HG03558 (cell line): ENCODE measurements around the gene SRSF2.
"Not testable (repeated sequence)": the region's sequence is repeated elsewhere in the genome, so short reads cannot be mapped to it uniquely, and the experiment has no call there.

ENCODE experiments used
- ATAC-seq: cut with Tn5 transposase; IDR thresholded peaks from one replicate; pipeline ENCODE4 v1.9.1; 2021; ENCODE audit warnings: moderate number of reproducible peaks; ENCODE audit not compliant: unreplicated experiment; ENCODE audit errors: extremely low read depth

SRSF2 gene, protein sequence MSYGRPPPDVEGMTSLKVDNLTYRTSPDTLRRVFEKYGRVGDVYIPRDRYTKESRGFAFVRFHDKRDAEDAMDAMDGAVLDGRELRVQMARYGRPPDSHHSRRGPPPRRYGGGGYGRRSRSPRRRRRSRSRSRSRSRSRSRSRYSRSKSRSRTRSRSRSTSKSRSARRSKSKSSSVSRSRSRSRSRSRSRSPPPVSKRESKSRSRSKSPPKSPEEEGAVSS

DNA sequence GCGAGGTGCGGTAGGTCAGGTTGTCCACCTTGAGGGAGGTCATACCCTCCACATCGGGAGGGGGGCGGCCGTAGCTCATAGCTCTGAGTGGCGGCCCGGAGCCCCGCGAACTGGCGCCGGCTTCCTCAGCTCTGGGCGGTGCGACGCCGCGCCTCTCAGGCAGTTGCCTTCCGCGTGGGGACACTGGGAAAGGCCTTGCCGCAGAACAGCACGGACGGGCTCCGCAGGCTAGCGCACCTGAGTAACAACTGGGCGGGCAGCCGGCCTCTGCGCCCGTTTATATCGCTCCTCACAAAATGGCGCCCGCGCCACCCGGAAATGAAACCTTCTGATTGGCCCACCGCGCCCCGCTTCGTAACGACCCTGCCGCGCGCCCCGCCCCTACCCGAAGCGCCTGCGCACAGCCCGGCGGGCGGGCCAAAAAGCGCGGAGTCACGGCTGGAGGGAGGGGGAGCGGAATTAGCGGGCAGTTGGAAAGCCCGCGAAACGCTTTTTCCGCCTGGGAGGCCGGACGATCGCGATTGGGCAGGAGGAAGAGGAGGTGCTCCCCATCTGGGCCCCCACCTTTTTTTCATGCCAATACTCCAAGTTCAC lies at the start of gene SRSF2:
Gene SRSF2 (minus strand): TSS at position 250 of the 594 bp plus-strand sequence. CDS start 171 bp downstream, at position 79.
- peak; percentile 46 for ATAC-seq

DNA sequence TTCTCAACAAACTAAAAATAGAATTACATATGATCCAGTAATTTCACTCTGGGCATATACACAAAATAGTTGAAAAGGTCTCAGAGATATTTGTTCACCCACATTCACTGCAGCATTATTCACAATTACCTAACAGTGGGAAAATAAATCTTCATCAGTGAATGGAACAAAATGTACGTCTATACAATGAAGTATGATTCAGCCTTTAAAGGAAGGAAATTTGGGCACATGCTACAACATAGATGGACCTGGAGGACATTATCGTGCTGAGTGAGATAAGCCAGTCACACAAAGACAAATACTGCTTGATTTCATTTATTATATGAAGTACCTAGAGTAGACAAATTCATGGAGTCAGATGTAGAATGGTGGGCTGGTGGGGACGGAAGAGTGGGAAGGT lies 47.8 kb upstream of the SRSF2 start:
- ATAC-seq = no peak

DNA sequence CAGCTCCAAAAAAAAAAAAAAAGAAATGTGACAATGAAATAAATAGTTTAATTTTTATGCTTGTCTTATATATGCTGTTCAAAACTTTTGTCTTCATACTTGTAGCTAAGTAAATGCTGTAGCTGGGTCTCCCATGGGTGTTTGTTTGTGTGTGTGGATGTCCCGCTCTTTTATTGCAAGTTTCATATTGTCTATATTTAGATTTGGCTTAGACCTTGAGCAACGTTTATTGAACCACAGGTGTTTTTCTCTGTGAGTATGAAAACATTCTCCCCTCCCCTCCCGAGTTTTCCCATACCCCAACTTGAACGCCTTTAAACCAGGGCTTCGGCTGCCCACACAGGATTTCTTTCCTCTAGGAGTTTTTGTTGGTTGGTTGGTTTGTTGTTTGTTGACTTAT lies 46.0 kb upstream of the SRSF2 start:
- no peak for ATAC-seq

DNA sequence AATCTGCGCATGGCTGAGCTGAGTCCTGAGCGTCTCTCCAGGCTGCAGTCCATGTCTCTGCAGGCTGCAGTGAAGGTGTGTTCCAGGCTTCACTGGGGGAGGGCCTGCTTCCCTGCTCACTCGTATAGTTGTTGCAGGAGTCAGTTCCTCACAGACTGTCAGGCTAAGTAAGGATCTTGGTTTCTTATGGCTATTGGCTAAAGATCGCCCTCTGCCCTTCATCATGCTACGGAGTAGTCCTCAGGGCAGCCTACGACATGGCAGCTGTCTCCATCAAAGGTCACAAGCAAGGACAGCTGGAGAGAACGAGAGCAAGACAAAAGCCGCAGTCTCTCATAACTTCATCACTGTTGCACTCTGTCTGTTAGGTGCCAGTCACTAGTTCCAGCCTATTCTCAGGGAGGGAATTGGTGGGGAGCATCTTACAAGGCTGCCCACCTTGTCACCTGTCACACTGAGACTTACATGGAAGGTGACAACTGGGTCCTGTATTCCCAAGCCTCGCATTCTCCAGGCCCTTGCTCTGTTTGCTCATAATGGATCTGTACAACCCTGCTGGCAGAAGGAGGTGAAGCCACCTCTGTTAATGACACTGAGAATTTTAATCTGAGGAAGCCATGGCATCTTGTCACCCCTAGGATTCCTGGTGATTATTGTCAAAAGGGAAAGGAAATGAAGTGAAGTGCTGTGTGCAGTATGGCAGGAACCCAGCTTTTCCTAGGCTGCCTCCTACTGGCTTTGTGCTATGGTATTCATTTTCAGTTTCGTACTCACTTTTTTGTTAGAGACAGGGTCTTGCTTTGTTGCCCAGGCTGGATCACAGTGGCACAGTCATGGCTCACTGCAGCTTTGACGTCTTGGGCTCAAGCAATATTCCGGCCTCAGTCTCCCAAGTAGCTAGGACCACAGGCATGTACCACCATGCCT lies 44.2 kb upstream of the SRSF2 start:
- no peak for ATAC-seq

DNA sequence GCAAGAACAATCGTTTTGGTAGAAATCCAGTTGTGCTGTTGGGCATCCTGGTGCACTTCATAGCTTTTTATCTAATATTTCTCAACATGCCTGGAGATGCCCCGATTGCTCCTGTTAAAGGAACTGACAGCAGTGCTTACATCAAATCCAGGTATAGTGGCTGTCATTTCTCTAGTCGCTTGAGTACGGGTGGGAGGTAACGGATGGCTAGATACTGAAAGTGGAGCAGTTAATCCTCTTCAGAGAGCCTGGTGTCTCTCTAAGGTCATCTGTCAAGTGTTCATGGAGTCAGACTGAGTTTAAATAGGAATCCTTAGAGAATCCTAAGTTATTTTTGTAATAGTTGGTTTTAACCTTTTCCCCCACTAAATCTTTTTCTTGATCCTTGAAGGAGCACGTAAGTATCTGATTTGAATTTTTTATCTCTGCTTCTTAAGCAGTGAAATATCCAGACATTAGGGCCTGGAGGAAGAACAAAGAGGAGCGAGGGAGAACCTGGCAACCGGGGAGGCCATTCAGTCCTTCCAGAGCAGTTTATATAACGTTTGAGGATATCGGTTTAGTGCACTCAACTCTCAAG lies 38.0 kb upstream of the SRSF2 start:
- no peak for ATAC-seq

DNA sequence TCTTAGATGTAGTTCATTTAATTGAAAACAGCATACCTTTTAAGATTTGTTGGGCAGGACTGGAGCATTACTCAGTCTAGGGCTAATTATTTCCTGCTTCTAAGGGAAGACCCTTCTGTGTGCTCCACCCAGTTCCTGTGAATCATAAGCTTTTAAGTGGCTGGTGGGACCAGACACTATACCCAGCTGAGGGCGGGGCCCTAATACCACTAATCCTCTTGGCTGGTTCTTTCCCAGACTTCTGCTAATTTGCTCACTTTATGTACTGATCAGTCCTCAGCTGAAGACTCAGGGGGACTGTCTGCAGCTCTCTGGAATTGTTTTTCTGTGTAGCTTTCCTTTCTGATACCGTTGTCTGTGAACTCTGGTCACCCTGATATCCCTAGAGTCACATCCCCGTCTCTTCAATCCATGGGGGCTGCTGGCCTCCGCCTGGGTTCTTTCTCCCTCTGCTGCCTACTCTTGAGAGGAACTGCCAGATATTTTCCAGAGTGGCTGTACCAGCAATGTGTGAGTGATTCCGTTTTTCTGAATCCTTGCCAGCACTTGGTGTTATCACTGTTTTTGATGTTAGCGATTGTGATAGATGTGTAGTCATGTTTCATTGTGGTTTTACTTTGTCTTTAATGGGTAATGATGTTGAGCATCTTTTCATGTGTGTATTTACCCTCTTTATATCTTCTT lies 35.9 kb upstream of the SRSF2 start:
- ATAC-seq = no peak

DNA sequence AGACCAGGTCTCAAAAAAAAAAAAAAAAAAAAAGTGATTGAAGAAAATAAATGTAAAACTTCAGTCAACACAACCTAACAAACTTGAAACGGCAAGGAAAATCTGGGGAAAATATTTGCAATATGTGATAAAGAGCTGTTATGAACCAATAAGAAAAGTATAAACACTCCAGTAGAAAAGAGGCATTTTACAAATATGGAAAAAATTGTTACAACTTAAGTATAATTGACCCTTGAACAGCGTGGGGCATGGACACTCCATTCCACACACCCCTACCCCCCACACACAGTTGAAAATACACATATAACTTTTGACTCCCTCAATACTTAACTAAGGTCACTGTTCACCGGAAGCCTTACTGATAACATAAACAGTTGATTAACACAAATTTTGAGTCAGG lies 21.4 kb upstream of the SRSF2 start:
- ATAC-seq = no peak

DNA sequence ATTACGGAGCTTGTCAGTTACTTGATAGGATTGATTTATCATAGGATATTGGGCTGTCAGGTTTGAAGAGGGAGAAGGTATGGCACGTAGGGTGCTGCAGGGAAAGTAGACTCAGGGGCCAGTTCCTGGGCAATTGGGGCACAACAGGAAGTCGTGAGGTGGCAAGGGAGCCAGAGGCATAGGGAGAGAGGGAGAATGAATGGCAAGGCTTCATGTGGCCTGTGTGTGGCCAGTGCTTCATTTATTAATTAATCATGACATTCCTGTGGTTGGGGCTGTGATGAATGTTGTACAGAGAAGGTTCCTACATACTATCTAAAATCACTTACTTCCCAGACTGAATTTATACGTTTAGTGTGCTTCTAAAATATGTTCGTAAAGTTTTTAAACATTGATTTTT lies 20.1 kb upstream of the SRSF2 start:
- ATAC-seq = no peak

DNA sequence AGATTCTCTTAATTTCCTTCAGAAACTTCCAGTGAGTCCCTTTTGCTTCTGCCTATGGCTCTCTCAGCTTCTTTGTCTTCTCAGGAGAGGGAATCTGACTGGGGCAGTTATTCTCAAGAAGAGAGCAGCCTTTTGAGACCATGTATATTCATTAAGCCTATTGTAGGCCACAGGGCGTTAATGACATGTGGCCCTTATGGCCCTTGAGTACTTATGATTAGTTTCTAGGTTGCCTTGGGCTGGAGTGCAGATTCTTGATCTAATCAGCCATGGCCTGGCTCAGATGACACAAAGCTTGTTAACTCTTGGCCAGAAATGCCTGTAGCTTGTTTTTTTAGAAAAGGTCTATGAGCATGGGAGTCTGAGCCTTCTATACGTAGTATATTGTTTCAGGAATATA lies 18.2 kb upstream of the SRSF2 start:
- ATAC-seq = no peak

DNA sequence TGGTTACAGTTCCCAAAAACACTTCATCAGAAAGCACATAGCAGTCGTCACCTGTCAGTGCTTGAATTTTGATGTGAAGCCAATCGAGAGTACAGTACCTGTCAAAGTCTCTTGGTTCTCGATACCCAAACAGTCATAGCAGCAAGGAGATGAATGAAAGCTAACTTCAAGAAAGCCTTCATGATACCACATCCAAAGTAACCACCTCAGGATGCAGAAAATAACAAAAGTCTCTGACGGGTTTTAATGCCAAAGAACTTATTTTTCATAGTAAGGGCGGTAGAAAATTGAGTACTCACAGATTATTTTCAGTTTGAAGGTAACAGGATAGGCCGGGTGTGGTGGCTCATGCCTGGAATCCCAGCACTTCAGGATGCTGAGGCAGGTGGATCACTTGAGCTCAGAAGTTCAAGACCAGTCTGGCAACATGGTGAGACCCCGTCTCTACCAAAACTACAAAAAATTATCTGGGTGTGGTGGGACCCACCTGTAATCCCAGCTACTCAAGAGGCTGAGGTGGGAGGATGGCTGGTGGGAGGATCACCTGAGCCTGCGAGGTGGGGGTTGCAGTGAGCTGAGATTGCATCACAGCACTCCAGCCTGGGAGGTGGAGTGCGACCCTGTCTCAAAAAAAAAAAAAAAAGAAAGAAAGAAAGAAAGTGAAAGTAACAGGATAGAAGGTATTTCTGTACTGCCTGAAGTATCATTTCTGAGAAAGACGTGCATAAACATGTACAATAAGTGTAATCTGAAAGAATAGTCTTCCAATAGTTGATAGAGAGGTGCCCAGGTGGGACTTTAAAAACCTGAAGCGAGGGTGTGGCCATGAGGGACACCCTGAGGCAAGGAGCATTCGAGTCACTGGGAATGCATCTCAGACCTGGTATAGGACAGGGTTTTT lies 16.2 kb upstream of the SRSF2 start:
- ATAC-seq = no peak

DNA sequence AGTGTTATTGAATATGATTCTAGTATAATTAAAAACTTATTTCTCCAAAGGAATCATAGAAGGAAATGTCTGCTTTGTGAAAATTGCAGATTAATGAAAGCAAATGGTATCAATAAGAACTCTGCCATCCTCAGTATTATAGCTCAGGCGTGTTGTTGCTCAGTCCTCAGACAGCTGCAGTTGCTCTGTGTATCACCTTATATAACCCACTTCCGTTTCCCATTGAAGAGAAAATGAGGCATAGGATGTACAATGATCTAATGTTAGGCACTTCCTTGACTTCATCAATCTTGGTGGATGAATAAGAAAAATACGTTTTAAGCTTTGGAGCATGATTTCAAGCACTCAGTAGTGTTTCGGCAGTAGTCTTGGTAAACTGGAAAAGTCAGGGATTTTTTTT lies 14.9 kb upstream of the SRSF2 start:
- ATAC-seq = no peak

DNA sequence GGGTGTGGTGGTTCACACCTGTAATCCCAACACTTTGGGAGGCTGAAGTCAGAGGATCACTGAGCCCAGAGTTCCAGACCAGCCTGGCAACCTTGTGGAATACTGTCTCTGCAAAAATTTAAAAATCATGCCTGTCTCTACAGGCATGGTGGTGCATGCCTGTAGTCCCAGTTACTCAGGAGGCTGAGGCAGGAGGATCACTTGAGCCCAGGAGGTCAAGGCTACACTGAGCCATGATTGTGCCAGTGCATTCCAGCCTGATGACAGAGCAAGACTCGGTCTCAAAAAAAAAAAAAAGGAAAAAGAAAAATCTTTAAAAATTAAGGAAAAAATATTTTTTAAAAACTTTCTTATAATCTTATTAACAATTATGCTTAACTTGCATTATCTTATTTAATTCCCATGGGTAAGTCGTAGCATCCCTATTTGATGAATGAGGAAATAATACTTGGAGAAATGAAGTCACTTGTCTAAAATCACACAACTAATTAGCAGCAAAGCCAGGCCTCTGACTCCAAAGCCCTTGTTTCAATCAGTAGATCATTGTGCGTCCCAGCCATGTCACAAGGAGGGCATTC lies 14.4 kb upstream of the SRSF2 start:
- ATAC-seq = no peak

DNA sequence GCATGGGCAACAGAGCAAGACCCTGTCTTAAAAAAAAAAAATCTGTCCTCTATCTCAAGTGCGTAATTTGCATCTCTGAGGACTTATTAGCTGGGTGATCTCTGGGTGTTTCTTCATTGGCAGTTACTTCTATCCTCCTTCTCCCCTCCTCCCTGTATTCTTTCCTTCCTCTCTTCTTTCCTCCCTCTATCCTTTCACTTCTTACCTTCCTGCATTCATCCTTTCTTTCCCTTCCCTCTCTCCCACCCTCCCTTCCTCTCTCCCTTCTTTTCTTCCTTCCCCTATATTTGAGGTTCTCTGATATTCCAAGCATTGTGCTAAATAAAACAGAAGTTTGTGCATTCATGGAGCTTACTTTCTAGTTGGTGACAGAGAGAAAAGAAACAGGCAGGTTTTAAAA lies 11.5 kb upstream of the SRSF2 start:
- no peak for ATAC-seq

DNA sequence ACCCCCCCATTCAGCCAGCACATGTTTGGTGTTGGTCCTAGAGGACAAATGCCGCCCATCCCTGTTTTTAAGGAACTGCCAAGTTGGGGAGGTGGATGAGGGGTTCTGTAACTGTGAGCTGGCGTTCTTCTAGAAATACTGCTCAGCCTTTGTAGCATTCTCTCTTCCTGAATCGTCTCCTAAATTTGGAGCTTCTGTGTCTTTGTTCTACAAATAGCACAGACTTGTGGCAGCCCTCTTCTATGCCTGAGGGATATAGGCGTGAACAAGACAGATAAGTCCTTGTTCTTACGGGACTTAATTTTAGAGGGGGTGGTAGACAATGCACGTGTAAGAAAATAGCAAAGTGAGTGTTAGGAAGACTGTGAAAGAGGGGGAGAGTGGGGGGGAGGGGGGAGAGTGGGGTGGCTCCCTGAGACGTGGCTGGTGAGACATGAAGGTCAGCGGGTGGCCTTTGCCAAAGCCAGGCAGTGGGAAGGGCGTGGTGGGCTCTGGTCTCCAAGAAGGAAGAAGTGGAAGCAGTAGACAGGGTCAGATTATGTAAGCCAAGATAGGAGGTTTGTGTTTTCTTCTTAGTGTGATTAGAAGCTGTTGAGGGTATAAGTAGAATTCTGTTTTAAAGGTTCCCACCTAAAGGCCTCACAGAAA lies 10.7 kb upstream of the SRSF2 start:
- no peak for ATAC-seq

DNA sequence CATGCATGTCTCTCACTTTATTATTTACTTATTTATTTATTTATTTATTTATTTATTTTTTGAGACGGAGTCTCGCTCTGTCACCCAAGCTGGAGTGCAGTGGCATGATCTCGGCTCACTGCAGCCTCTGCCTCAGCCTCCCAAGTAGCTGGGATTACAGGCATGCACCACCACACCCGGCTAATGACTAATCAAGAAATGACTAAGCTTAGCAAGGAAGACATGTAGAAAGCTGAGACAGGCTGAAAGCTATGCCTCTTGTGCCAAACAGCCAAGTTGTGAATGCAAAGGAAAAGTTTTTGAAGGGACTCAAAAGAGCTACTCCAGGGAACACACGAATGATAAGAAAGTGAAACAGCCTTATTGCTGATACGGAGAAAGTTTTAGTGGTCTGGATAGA lies 8.7 kb upstream of the SRSF2 start:
- not testable (repeated sequence) for ATAC-seq

DNA sequence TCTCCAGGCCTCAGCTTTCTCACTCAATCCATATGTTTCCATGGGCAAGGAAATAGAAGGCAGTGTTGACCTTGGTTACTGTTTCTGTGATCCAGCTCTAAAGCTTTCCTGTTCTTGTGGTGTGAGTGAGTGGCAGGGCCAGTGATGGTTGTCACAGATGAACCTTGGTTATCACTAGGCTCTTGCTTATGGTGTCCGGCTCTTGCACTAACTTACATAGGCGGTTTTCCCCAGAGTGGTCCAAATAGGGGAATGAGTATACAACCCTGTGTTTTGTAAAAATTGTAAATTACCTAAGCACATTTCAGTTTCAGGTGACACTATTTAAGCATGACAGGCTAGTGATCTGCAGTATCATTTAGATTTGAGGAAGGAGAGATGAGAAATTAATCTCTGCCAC lies 7.6 kb upstream of the SRSF2 start:
- no peak for ATAC-seq

DNA sequence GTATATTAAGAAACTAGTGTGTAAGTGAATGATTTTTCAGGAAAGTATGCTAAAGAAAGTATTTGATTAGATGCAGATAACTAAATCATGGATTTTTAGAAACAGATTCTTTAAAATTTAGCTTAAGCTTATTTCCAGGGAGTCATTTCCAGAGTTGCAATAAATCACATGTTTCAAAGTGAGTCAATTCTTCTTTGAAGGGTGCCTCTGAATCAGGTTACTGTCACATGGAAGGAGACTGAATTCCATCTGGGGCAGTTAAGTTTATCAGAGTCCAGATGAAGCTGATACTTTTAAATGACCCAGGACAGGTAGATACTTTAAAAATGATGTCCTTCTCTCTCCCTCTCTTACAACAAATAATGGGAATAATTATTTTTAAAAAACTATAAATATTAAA lies 5.8 kb upstream of the SRSF2 start:
- no peak for ATAC-seq

DNA sequence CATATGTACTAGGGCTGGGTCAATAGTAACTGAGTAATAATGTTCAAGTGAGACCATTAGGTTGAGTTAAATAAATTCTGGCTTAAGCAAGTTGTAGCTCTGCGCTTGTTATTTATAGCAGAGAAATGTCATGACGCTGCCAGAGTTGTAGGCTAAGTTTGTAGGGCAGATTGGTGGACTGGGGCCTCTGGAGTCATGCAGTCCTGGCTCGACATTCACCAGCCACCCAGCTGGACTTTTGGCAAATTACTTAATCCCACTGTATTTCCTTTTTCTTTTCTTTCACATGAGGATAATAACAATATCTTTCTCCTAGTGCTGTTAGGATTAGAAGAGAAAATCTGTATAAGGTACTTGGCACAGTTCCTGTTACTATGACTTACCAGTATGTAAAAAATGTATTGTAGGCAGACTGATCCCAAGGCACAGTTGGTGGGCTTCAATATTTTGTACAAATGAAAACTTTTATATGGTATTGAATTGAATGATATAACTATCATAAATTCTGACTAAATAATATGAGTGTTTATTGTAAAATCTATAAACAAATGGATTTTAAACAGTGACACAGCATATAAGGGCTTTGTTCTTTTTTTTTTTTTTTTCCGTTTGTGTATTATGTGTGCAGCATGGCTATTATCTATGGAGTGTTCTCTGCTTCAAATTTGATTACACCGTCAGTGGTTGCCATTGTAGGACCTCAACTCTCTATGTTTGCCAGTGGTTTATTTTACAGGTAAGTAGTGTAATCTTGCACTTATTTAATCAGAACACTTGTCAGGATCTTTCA lies 3.4 kb upstream of the SRSF2 start:
- ATAC-seq = no peak
